GM10248 (cell line): ENCODE measurements around the gene INPP4B.

Source experiments
- CTCF ChIA-PET: fragments of 300-600 bp; sonication (Branson Sonifier 250); formaldehyde crosslinking; extraction: SDS; loops from one replicate; lab custom pipeline; 2021; ENCODE audit warnings: antibody characterized with exemption; lab: Yijun Ruan, JAX
- POLR2A ChIA-PET: fragments of 350-650 bp; sonication (Branson Sonifier 250); formaldehyde crosslinking; extraction: SDS; loops from one replicate; lab custom pipeline; 2020; ENCODE audit warnings: antibody characterized with exemption; lab: Yijun Ruan, JAX
- DNase-seq: peaks from one replicate; pipeline ENCODE4 v3.0.0; 2012; ENCODE audit errors: extremely low spot score
- CTCF ChIP-seq: IDR thresholded peaks from 2 replicates; pipeline ENCODE4 v1.5.1; 2012; ENCODE audit warnings: mild to moderate bottlenecking, low read depth; ENCODE audit errors: extremely low read depth, missing control alignments, control extremely low read depth

Gene INPP4B

DNA sequence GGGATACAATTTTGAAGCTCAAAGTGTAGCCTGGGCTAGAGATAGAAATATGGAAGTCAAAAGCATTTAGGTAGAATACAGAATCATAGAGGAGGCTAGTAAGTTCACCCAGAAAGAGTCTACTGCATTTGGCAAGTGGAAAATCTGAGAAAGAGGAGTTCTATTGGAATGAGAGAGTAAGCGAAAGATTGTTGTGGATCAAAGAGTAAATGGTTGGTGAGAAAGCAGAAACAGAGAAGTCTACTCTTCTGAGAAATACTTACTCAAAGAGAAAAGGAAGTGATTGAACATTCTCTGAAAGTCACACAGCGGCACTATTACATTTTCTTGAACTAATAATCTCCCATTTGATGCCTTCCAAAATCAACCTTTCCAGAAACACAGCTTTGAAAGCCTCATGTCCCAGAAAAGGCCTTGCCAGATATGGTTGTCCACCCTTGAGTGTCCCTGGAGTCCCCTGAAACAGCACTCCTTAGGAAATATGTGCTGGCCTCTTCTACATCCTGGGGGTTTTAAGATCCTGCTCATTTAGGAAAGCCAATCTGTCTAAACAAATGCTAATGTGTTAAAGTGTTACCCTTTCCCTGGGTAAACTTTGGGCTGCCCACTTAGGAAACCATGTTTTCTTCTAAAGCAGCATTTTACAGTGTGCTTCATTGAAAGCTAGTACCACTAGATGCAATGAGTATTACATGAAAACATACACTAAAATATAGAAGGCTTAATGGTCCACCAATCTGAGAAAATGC, 132.6 kb downstream of the INPP4B start:
- POLR2A ChIA-PET: no interaction called here
- CTCF ChIA-PET: no interaction called here
- no peak for DNase-seq
- TF ChIP-seq CTCF: no peak

- ChIA-PET POLR2A (no interaction called here), CTCF (no interaction called here)
- TF ChIP-seq CTCF: no peak
- no peak for DNase-seq
Observed at GRCh38 chr4:142708231-142708630, 137.9 kb downstream of the INPP4B start.

GRCh38 chr4:142707401-142707800, 138.7 kb downstream of the INPP4B start:
- POLR2A ChIA-PET: no interaction called here
- TF ChIP-seq CTCF: no peak
- DNase-seq: no peak
- CTCF ChIA-PET: interaction anchor here (1.3 kb wide), 1 partner anchor 8 kb away, joined by 5 read pairs; no protein-coding TSS in a partner anchor

GRCh38 chr4:142706381-142706780, 139.7 kb downstream of the INPP4B start:
- CTCF ChIA-PET: interaction anchor here (1.0 to 1.3 kb wide), 3 partner anchors 9 to 24 kb away, joined by 3 to 5 read pairs (median 3); no protein-coding TSS in a partner anchor
- POLR2A ChIA-PET: no interaction called here
- no peak for DNase-seq
- TF ChIP-seq CTCF: no peak

DNA sequence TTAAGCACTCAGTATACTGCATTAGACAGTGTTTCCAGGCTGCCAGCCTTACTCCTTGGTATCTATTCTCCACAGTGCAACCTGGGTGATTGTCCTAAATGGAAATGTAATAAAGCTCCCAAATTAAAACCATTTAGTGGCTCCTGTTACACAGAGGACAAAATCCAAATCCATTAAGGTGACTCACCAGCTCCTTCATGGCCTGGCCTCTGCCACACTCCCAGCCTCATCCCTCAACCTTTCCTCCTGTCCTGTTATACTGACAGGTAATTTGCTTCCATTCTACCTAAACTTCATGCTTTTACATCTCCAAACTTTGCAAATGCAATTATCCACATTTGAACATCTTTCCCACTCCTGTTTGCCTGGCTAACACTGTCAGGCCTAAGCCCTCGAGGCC, 140.3 kb downstream of the INPP4B start:
- TF ChIP-seq CTCF: no peak
- ChIA-PET CTCF (interaction anchor here (1.0 to 1.3 kb wide), 3 partner anchors 10 to 24 kb away, joined by 3 to 5 read pairs (median 3); no protein-coding TSS in a partner anchor), POLR2A (no interaction called here)
- no peak for DNase-seq

DNA sequence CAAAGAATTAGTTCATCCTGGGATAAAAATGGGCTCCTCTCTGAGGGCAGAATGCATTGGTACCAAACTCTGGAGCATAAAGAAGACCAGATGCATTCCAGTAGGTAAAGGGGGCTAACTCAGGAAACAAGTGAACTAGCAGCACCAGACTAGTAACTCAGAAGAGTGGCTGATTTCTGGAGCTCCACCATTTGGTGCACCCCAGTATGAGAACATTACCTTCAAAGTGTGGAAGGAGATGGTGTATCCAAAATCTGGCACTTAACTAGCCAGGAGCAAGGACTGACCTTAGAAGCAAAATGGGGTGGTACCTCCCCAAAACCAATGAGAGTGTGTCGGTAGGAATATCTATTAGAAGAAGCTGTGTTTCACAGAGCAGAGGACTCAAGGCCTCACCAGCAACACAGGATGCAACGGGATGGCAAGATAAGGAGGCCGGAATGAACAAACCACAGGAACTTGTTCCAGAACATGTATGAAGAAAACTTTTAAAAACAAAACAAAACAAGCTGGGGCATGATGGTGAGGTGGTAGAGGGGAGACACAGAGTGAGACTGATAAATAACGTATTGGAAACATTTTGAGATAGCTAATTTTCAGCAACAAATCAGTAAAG, 142.3 kb downstream of the INPP4B start:
- POLR2A ChIA-PET: no interaction called here
- TF ChIP-seq CTCF: no peak
- DNase-seq: no peak
- CTCF ChIA-PET: interaction anchor here (1.6 kb wide), 1 partner anchor 10 kb away, joined by 6 read pairs; no protein-coding TSS in a partner anchor
